NCI-H146 treated with DMSO at 0.1 percent for 48 hours (cell line): ENCODE measurements around the gene PTPRN2.
"Not testable (repeated sequence)": the region's sequence is repeated elsewhere in the genome, so short reads cannot be mapped to it uniquely, and the experiment has no call there.

Experiments used
- DNase-seq: peaks from one replicate; lab custom pipeline; 2025; ENCODE audit not compliant: unreplicated experiment; lab: John Stamatoyannopoulos, UW

PTPRN2 gene

GRCh38 chr7:158406364-158406763 is 181.3 kb downstream of the PTPRN2 start:
- no peak for DNase-seq

- not testable (repeated sequence) for DNase-seq
Observed at GRCh38 chr7:158405771-158406170, 181.9 kb downstream of the PTPRN2 start.

GRCh38 chr7:158405324-158405723 is 182.3 kb downstream of the PTPRN2 start:
- DNase-seq = no peak

GRCh38 chr7:158404031-158404761 is 183.4 kb downstream of the PTPRN2 start:
- DNase-seq = no peak

GRCh38 chr7:158403013-158403821 is 184.4 kb downstream of the PTPRN2 start:
- DNase-seq = no peak

GRCh38 chr7:158402471-158402870 is 185.2 kb downstream of the PTPRN2 start:
- DNase-seq = no peak

- no peak for DNase-seq
Observed at GRCh38 chr7:158401826-158402225, 185.8 kb downstream of the PTPRN2 start.

GRCh38 chr7:158401295-158401694 is 186.3 kb downstream of the PTPRN2 start:
- DNase-seq = no peak

- DNase-seq = no peak
Observed at GRCh38 chr7:158400601-158401225, 186.9 kb downstream of the PTPRN2 start.

- no peak for DNase-seq
Observed at GRCh38 chr7:158399762-158400161, 187.9 kb downstream of the PTPRN2 start.

GRCh38 chr7:158398750-158399149 is 188.9 kb downstream of the PTPRN2 start:
- no peak for DNase-seq

- no peak for DNase-seq
Observed at GRCh38 chr7:158397885-158398284, 189.7 kb downstream of the PTPRN2 start.

- no peak for DNase-seq
Observed at GRCh38 chr7:158396982-158397862, 190.4 kb downstream of the PTPRN2 start.

GRCh38 chr7:158396301-158396905 is 191.2 kb downstream of the PTPRN2 start:
- DNase-seq = no peak

- DNase-seq = no peak
Observed at GRCh38 chr7:158395780-158396278, 191.8 kb downstream of the PTPRN2 start.

GRCh38 chr7:158395349-158395748 is 192.3 kb downstream of the PTPRN2 start:
- DNase-seq = no peak

- DNase-seq = no peak
Observed at GRCh38 chr7:158394936-158395335, 192.7 kb downstream of the PTPRN2 start.

GRCh38 chr7:158393926-158394625 is 193.5 kb downstream of the PTPRN2 start:
- DNase-seq = no peak

- DNase-seq = no peak
Observed at GRCh38 chr7:158392251-158392650, 195.4 kb downstream of the PTPRN2 start.

- no peak for DNase-seq
Observed at GRCh38 chr7:158391541-158391940, 196.1 kb downstream of the PTPRN2 start.
